Neural cell (in vitro differentiated cells): ENCODE measurements around the gene FZD10. TPM values are rescaled to one million over a fixed set of nuclear protein-coding genes. Genes with fewer than 3 reads are reported as not detected.

ENCODE experiments used
- H2AFZ ChIP-seq: fragments of 200-600, 300-800 bp; sonication (generic), shearing (Covaris generic); 2 replicates; pipeline ENCODE4 v1.6.0; 2014; ENCODE audit warnings: low read depth, mild to moderate bottlenecking, antibody characterized with exemption, low read length, moderate library complexity
- H3F3A ChIP-seq: fragments of 200-600 bp; shearing (Covaris generic); 2 replicates; pipeline ENCODE4 v1.6.1; 2016; ENCODE audit warnings: mild to moderate bottlenecking, moderate library complexity, mixed read lengths, antibody characterized with exemption, low read length; ENCODE audit not compliant: insufficient read depth, poor library complexity, severe bottlenecking
- H3K27ac ChIP-seq: fragments of 200-600, 300-800 bp; sonication (generic), shearing (Covaris generic); 2 replicates; pipeline ENCODE4 v1.5.1; 2014; ENCODE audit warnings: mild to moderate bottlenecking, low read length, moderate library complexity
- H3K27me3 ChIP-seq: fragments of 300-800, 200-600 bp; sonication (generic), shearing (Covaris generic); 2 replicates; pipeline ENCODE4 v1.6.0; 2014; ENCODE audit warnings: mild to moderate bottlenecking, low read depth, low read length, moderate library complexity; ENCODE audit not compliant: insufficient read depth
- H3K36me3 ChIP-seq: fragments of 300-800, 200-600 bp; sonication (generic), shearing (Covaris generic); 2 replicates; pipeline ENCODE4 v1.5.1; 2014; ENCODE audit warnings: mild to moderate bottlenecking, antibody characterized with exemption, low read length, moderate library complexity; ENCODE audit not compliant: insufficient read depth
- H3K4me2 ChIP-seq: fragments of 300-800, 200-600 bp; sonication (generic), shearing (Covaris generic); 2 replicates; pipeline ENCODE4 v1.6.0; 2014; ENCODE audit warnings: mild to moderate bottlenecking, low read length
- H3K4me3 ChIP-seq: fragments of 300-800, 200-600 bp; sonication (generic), shearing (Covaris generic); 2 replicates; pipeline ENCODE4 v1.5.1; 2014; ENCODE audit warnings: mild to moderate bottlenecking, low read length, moderate library complexity
- H3K79me2 ChIP-seq: fragments of 200-600 bp; shearing (Covaris generic); replicated peaks from 2 replicates; pipeline ENCODE4 v1.6.0; 2014; ENCODE audit warnings: mild to moderate bottlenecking, low read length, moderate library complexity; ENCODE audit not compliant: insufficient read depth
- H3K9ac ChIP-seq: fragments of 300-800, 200-600 bp; sonication (generic), shearing (Covaris generic); 2 replicates; pipeline ENCODE4 v1.6.1; 2016; ENCODE audit warnings: mild to moderate bottlenecking, low read length, mixed read lengths
- H3K9me2 ChIP-seq: fragments of 200-600 bp; shearing (Covaris generic); 2 replicates; pipeline ENCODE4 v1.6.1; 2016; ENCODE audit warnings: mild to moderate bottlenecking, low read length, mixed read lengths; ENCODE audit not compliant: insufficient read depth
- H3K9me3 ChIP-seq: fragments of 200-600, 300-800 bp; sonication (generic), shearing (Covaris generic); 2 replicates; pipeline ENCODE4 v1.6.1; 2016; ENCODE audit warnings: mild to moderate bottlenecking, mixed run types, low read length, moderate library complexity, mixed read lengths
- H4K20me1 ChIP-seq: fragments of 200-600 bp; shearing (Covaris generic); 2 replicates; pipeline ENCODE4 v1.6.1; 2016; ENCODE audit warnings: mild to moderate bottlenecking, mixed run types; ENCODE audit not compliant: insufficient read depth
- EP300 ChIP-seq: fragments of 450-650 bp; conservative IDR thresholded peaks from 2 replicates; pipeline ENCODE4 v1.6.1; 2014; ENCODE audit warnings: antibody characterized with exemption, mild to moderate bottlenecking, moderate library complexity; ENCODE audit not compliant: poor library complexity, severe bottlenecking
- EZH2 ChIP-seq: fragments of 200-600, 300-800 bp; shearing (Covaris generic), sonication (generic); IDR thresholded peaks from 2 replicates; pipeline ENCODE4 v1.6.1; 2014; ENCODE audit warnings: antibody characterized with exemption, low read length, borderline replicate concordance, mild to moderate bottlenecking; ENCODE audit not compliant: insufficient read depth, poor library complexity, severe bottlenecking
- MXI1 ChIP-seq: fragments of 450-650 bp; conservative IDR thresholded peaks from 2 replicates; pipeline ENCODE4 v1.6.1; 2014; ENCODE audit warnings: antibody characterized with exemption, mild to moderate bottlenecking; ENCODE audit not compliant: poor library complexity, severe bottlenecking
- POLR2AphosphoS5 ChIP-seq: IDR thresholded peaks from 2 replicates; pipeline ENCODE4 v1.6.1; 2012
- RAD21 ChIP-seq: fragments of 450-650 bp; conservative IDR thresholded peaks from 2 replicates; pipeline ENCODE4 v1.6.1; 2014; ENCODE audit warnings: antibody characterized with exemption, mild to moderate bottlenecking, moderate library complexity
- SMC3 ChIP-seq: fragments of 450-650 bp; conservative IDR thresholded peaks from 2 replicates; pipeline ENCODE4 v1.6.1; 2014; ENCODE audit warnings: antibody characterized with exemption, mild to moderate bottlenecking, moderate library complexity; ENCODE audit not compliant: poor library complexity
- TAF1 ChIP-seq: IDR thresholded peaks from 2 replicates; pipeline ENCODE4 v1.6.1; 2012; ENCODE audit warnings: low read depth
- polyA plus RNA-seq: library from polyadenylated mRNA; depleted of rRNA; stranded (reverse); fragments of >200 nt; gene quantifications from 2 replicates; pipeline ENCODE4 v1.2.3, GENCODE V29; 2014
- TF ChIP-seq, protein P1 (sequence below): fragments of 450-650 bp; IDR thresholded peaks from 2 replicates; pipeline ENCODE4 v1.5.1; 2014; ENCODE audit warnings: antibody characterized with exemption, mild to moderate bottlenecking, moderate library complexity; ENCODE audit not compliant: poor library complexity, severe bottlenecking
- TF ChIP-seq, protein P2 (sequence below): IDR thresholded peaks from 2 replicates; pipeline ENCODE4 v1.6.1; 2012; ENCODE audit warnings: borderline replicate concordance

Gene FZD10
- polyA plus RNA-seq, 1 donor from 2014 or later, result not detected

DNA sequence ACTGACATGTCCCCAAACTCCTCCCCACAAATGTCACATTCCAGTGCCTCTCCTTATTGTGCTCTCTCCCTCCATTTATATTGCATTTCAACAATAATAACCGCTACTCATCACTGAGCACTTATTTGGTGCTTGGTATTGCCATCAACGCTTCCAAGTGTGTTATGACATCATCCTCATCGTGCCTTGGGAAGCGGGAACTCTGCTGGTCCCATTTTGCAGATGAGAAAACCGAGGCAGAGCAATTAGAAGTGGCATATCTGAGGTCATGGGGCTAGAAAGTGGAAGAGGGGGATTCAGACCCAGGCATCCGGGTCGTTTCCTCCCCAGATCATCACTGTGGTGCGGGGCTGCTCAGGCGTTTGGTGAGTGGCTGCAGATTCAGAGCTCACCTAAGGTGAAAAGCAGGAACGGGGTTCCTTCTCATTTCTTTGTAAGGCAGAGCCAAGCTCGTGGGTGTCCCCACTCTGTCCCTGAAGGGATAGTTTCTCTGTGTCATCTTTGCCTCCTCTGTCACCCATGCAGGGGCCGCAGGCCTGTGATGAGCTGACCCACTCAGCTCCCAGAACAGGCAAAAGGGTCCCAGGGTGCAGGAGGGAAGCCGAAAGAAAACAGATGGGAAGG is 5.5 kb upstream of the FZD10 start:
- no peaks in the 10 kb centered on the region for H3F3A ChIP-seq
- H3K4me2 ChIP-seq, result no peak overlapping the region
- peaks cover 98% of the 10 kb centered on the region for H3K27me3 ChIP-seq
- H3K4me3 ChIP-seq, result no peak overlapping the region
- no peaks in the 10 kb centered on the region for H3K9me3 ChIP-seq
- H4K20me1 ChIP-seq, result no peaks in the 10 kb centered on the region
- H2AFZ ChIP-seq, result no peak overlapping the region
- no peaks in the 10 kb centered on the region for H3K36me3 ChIP-seq
- no peak overlapping the region for H3K27ac ChIP-seq
- no peak overlapping the region for H3K9ac ChIP-seq
- H3K9me2 ChIP-seq, result no peaks in the 10 kb centered on the region
- H3K79me2 ChIP-seq, result no peaks in the 10 kb centered on the region
- TF ChIP-seq TAF1 (no peak), MXI1 (no peak), EP300 (no peak), EZH2 (no peak), POLR2AphosphoS5 (no peak), RAD21 (no peak), SMC3 (no peak)
- TF ChIP-seq, protein P1, sequence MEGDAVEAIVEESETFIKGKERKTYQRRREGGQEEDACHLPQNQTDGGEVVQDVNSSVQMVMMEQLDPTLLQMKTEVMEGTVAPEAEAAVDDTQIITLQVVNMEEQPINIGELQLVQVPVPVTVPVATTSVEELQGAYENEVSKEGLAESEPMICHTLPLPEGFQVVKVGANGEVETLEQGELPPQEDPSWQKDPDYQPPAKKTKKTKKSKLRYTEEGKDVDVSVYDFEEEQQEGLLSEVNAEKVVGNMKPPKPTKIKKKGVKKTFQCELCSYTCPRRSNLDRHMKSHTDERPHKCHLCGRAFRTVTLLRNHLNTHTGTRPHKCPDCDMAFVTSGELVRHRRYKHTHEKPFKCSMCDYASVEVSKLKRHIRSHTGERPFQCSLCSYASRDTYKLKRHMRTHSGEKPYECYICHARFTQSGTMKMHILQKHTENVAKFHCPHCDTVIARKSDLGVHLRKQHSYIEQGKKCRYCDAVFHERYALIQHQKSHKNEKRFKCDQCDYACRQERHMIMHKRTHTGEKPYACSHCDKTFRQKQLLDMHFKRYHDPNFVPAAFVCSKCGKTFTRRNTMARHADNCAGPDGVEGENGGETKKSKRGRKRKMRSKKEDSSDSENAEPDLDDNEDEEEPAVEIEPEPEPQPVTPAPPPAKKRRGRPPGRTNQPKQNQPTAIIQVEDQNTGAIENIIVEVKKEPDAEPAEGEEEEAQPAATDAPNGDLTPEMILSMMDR, result no peak
- TF ChIP-seq, protein P2, sequence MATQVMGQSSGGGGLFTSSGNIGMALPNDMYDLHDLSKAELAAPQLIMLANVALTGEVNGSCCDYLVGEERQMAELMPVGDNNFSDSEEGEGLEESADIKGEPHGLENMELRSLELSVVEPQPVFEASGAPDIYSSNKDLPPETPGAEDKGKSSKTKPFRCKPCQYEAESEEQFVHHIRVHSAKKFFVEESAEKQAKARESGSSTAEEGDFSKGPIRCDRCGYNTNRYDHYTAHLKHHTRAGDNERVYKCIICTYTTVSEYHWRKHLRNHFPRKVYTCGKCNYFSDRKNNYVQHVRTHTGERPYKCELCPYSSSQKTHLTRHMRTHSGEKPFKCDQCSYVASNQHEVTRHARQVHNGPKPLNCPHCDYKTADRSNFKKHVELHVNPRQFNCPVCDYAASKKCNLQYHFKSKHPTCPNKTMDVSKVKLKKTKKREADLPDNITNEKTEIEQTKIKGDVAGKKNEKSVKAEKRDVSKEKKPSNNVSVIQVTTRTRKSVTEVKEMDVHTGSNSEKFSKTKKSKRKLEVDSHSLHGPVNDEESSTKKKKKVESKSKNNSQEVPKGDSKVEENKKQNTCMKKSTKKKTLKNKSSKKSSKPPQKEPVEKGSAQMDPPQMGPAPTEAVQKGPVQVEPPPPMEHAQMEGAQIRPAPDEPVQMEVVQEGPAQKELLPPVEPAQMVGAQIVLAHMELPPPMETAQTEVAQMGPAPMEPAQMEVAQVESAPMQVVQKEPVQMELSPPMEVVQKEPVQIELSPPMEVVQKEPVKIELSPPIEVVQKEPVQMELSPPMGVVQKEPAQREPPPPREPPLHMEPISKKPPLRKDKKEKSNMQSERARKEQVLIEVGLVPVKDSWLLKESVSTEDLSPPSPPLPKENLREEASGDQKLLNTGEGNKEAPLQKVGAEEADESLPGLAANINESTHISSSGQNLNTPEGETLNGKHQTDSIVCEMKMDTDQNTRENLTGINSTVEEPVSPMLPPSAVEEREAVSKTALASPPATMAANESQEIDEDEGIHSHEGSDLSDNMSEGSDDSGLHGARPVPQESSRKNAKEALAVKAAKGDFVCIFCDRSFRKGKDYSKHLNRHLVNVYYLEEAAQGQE, result no peak

DNA sequence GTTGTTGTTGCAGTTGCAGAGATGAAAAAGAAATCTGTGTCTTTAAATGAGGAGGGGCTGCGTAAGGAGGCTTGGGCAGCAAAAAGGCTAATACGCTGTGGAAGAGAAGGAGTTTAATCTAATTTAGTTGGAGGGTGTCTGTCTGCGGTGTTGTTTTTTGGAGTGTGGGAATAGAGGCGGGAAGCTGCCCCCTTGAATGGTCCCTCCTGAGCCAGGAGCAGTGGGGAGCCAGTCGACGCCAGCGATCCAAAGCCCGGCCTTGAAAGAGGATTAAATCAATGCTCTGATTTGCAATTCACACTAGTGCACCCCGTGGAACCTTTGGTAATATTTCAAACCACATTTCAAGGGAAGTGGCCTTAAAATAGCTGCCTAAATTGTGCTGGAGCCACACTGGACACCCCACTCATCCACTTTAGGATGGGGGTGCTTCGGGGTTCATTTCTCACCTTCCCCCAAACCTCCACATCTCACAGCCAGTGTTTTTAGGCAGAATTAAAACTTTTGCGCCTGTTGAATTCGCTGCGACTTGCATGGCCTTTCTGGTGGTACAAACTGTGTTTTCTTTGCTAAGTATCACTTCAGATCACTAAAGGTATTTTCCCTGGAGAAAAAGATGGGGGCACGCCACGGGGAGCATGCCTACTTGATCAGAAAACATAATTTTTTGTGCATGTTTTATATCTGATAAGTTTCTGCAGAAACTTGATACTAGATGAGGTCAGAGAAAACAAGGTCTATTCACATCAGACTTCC is 4.1 kb upstream of the FZD10 start:
- H3K9me3 ChIP-seq, result no peaks in the 10 kb centered on the region
- TF ChIP-seq RAD21, result no peak
- TF ChIP-seq POLR2AphosphoS5, result no peak
- no peak for TF ChIP-seq TAF1
- TF ChIP-seq, protein P1, result no peak
- no peak for TF ChIP-seq MXI1
- no peak for TF ChIP-seq EZH2
- TF ChIP-seq, protein P2, result no peak
- no peak for TF ChIP-seq EP300
- TF ChIP-seq SMC3, result no peak
- no peaks in the 10 kb centered on the region for H4K20me1 ChIP-seq
- no peak overlapping the region for H3K9ac ChIP-seq
- no peaks in the 10 kb centered on the region for H3K9me2 ChIP-seq
- no peak overlapping the region for H3K4me3 ChIP-seq
- H3F3A ChIP-seq, result no peaks in the 10 kb centered on the region
- H2AFZ ChIP-seq, result no peak overlapping the region
- no peaks in the 10 kb centered on the region for H3K36me3 ChIP-seq
- H3K4me2 ChIP-seq, result no peak overlapping the region
- no peaks in the 10 kb centered on the region for H3K79me2 ChIP-seq
- no peak overlapping the region for H3K27ac ChIP-seq
- H3K27me3 ChIP-seq, result peaks cover 97% of the 10 kb centered on the region
